Subcutaneous abdominal adipose tissue (tissue), 5 donors: ENCODE results near the gene B3GNT2.
A peak's percentile ranks its signal among the peaks of the same experiment; 100 is the strongest.
"Not testable (repeated sequence)": the region's sequence is repeated elsewhere in the genome, so short reads cannot be mapped to it uniquely, and the experiment has no call there.

ENCODE experiments used
- H3K27ac ChIP-seq: one replicate; pipeline ENCODE4 v1.7.0; 2013; ENCODE audit warnings: low read depth, mild to moderate bottlenecking, inconsistent platforms, low read length, moderate library complexity
- H3K27me3 ChIP-seq, 5 donors: one replicate each; pipeline ENCODE4 v1.7.0; 2013; ENCODE audit warnings: low read length in 5 of 5, inconsistent platforms in 1 of 5; ENCODE audit not compliant: control insufficient read depth in 5 of 5, insufficient read depth in 4 of 5
- H3K36me3 ChIP-seq, 5 donors: one replicate each; pipeline ENCODE4 v1.7.0; 2013; ENCODE audit warnings: low read length in 5 of 5; ENCODE audit not compliant: control insufficient read depth in 5 of 5, insufficient read depth in 5 of 5
- H3K4me1 ChIP-seq, 5 donors: one replicate each; pipeline ENCODE4 v1.7.0; 2013; ENCODE audit warnings: low read length in 5 of 5, mild to moderate bottlenecking in 3 of 5, moderate library complexity in 1 of 5; ENCODE audit not compliant: control insufficient read depth in 5 of 5, insufficient read depth in 5 of 5
- H3K4me3 ChIP-seq, 5 donors: one replicate each; pipeline ENCODE4 v1.7.0; 2013; ENCODE audit warnings: low read length in 5 of 5, low read depth in 1 of 5
- H3K9ac ChIP-seq, 5 donors: one replicate each; pipeline ENCODE4 v1.7.0; 2013; ENCODE audit warnings: low read length in 5 of 5, mild to moderate bottlenecking in 4 of 5, moderate library complexity in 3 of 5
- H3K9me3 ChIP-seq, 5 donors: one replicate each; pipeline ENCODE4 v1.7.0; 2013; ENCODE audit warnings: low read length in 5 of 5; ENCODE audit not compliant: control insufficient read depth in 5 of 5
- donor health status: healthy.
- donor health status: healthy.
- donor health status: healthy.
- donor health status: healthy.
- donor health status: healthy.

B3GNT2 gene

DNA sequence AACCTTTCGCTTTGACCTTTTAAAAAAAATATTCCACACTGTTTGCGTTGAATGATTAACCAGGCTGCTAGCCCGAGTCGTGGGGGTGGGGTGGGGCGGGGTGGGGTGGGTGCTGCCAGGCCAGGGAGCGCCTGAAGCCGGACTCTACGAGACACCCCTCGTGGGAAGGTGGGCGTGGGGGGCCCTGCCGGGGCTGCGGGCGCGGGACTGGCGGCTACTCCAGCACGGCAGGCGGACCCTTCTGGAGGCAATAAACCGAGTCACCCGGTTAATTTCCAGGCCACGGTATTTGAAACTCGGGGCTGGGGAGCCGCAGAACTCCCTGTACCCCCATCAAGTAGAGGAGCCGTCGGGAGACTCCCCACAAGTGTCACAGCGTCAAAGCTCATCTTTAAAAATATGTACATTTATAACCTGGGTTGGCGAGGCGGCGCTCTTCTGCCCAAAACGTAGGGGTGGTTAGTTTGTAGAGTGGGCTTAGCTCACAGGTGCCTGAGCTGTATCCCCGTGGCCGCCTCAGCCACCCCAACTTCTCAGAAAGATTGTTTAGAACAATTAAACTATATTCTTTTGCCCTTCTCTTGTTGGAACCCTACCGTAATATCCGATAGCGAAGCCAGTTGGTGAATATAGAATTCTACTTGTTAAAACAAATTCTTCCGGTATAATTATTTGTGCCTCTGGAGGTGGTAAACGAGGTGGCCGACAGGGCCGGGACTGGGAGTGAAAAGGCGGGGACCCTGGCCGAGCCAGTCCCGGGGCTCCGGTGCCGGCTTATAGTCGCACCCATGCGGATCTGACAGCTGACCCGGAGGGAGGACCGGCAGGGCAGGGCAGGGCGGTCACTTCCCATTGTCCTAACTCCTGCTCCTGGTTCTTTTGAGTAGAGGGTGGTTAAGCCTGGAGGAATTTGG lies 1.4 kb downstream of the B3GNT2 start:
- Histone ChIP-seq H3K9me3 (no peaks in the 10 kb centered on the region), H3K4me1 (peaks cover 0 to 49% (median 46%) of the 10 kb centered on the region in 5 donors), H3K27ac (peak overlapping the region; percentile 54), H3K4me3 (peak overlapping the region; percentile 78 to 94 (median 91)), H3K9ac (peak overlapping the region in 4 of 5 donors; percentile 76 to 97 (median 88)), H3K36me3 (no peaks in the 10 kb centered on the region), H3K27me3 (no peaks in the 10 kb centered on the region)

DNA sequence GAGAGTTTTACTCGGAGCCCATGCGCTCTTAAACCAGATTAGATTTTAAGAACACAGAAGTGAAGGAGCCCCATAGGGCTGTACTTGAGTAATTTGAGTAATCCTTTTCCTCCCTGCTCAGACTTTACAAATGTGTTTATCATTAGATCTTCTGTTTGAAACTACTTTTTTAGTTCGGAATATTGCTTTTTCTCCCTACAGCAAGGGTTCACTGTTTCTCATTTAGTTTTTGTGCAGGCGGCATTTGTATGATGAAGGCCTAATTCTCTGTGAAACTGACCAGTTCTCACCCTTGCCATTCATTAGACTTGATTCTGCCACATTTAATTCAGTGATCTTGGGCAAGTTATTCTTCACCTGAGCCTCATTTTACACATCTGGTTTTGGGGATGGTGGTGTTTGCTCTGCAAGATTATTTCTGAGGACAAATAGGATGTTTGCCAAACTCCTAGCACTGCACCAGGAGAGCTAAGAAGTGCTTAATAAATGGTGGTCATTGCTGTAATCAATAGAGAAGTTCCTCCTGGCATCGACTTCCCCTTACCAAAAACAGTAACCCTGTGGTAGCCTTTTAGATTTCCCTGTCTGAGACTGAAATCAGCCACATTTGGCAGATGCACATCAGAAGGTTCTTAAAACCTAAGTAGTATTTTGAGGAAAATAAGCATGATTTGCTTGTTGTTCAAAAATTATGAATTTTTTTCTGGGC lies 2.2 kb downstream of the B3GNT2 start:
- H3K9ac ChIP-seq, result peak overlapping the region; percentile 12 to 83 (median 76)
- H3K27ac ChIP-seq, result peak overlapping the region; percentile 54
- peaks cover 0 to 55% (median 50%) of the 10 kb centered on the region in 5 donors for H3K4me1 ChIP-seq
- no peaks in the 10 kb centered on the region for H3K9me3 ChIP-seq
- peak overlapping the region; percentile 48 to 94 (median 91) for H3K4me3 ChIP-seq
- no peaks in the 10 kb centered on the region for H3K27me3 ChIP-seq
- no peaks in the 10 kb centered on the region for H3K36me3 ChIP-seq

GRCh38 chr2:62198854-62199253 lies 2.9 kb downstream of the B3GNT2 start:
- not testable (repeated sequence) for H3K4me3 ChIP-seq, H3K27ac ChIP-seq, H3K9ac ChIP-seq, H3K27me3 ChIP-seq, H3K9me3 ChIP-seq, H3K36me3 ChIP-seq
- peaks cover 0 to 55% (median 50%) of the 10 kb centered on the region in 5 donors for H3K4me1 ChIP-seq

- H3K27ac ChIP-seq, result no peak overlapping the region
- no peaks in the 10 kb centered on the region for H3K27me3 ChIP-seq
- H3K9me3 ChIP-seq, result no peaks in the 10 kb centered on the region
- peaks cover 0 to 52% (median 49%) of the 10 kb centered on the region in 5 donors for H3K4me1 ChIP-seq
- no peaks in the 10 kb centered on the region for H3K36me3 ChIP-seq
- no peak overlapping the region for H3K4me3 ChIP-seq
- peak overlapping the region in 1 of 5 donors; percentile 4 for H3K9ac ChIP-seq
These were observed 3.6 kb downstream of the B3GNT2 start for GRCh38 chr2:62199392-62200125.

- no peak overlapping the region for H3K27ac ChIP-seq
- no peaks in the 10 kb centered on the region for H3K9me3 ChIP-seq
- H3K9ac ChIP-seq, result no peak overlapping the region
- no peak overlapping the region for H3K4me3 ChIP-seq
- H3K4me1 ChIP-seq, result peaks cover 0 to 46% (median 41%) of the 10 kb centered on the region in 5 donors
- no peaks in the 10 kb centered on the region for H3K27me3 ChIP-seq
- no peaks in the 10 kb centered on the region for H3K36me3 ChIP-seq
These were observed 4.5 kb downstream of the B3GNT2 start for GRCh38 chr2:62200291-62200841.

- Histone ChIP-seq H3K4me3 (no peak overlapping the region), H3K27ac (no peak overlapping the region), H3K4me1 (peaks cover 0 to 47% (median 41%) of the 10 kb centered on the region in 5 donors)
These were observed 5.0 kb downstream of the B3GNT2 start for GRCh38 chr2:62200868-62201267.

GRCh38 chr2:62201307-62201706 lies 5.4 kb downstream of the B3GNT2 start:
- H3K9ac ChIP-seq, result no peak overlapping the region
- no peak overlapping the region for H3K4me3 ChIP-seq
- H3K4me1 ChIP-seq, result peaks cover 0 to 48% (median 41%) of the 10 kb centered on the region in 5 donors
- no peaks in the 10 kb centered on the region for H3K36me3 ChIP-seq
- H3K27ac ChIP-seq, result no peak overlapping the region
- no peaks in the 10 kb centered on the region for H3K27me3 ChIP-seq
- no peaks in the 10 kb centered on the region for H3K9me3 ChIP-seq

More at GRCh38 chr2:62200868-62201267, 5.0 kb downstream of the B3GNT2 start:
- Histone ChIP-seq H3K9ac (no peak overlapping the region), H3K36me3 (no peaks in the 10 kb centered on the region), H3K27me3 (no peaks in the 10 kb centered on the region), H3K9me3 (no peaks in the 10 kb centered on the region)

DNA sequence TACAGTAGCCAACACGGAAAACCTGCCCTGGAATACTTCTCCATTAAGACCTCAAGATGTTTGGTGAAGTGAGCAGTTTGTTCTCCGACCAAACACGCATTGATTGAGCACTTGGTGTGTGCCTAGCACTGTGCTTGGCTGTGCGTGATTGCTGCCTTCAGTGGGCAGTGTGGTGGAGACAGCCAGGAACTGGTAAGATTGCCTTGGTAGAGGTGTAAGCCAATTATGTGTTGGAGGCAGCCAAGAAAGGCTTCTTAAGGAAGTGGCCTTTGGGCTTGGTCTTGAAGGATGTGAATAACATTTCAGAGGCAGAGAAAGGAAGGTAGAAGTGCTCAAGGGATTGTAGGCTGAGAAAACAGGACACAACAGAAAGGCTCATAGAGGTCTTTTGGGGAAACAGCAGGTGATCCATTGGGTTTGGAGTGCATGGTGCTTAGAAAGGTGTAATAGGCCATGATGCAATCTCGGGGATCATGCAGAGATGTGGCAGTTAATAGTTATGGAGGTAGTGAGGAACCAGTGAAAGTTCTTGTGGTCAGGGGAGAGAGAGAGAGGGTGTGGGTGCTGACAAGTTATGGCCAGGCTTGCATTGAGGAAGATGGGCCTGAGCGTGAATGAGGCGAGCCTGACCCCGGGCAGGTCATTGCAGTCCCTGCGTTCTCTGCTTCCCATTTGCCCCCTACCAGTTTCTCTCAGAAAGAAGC lies 6.3 kb downstream of the B3GNT2 start:
- H3K4me1 ChIP-seq, result peaks cover 0 to 47% (median 39%) of the 10 kb centered on the region in 5 donors
- H3K36me3 ChIP-seq, result peaks cover 0 to 2% (median 0%) of the 10 kb centered on the region in 5 donors
- H3K4me3 ChIP-seq, result no peak overlapping the region
- no peak overlapping the region for H3K27ac ChIP-seq
- H3K9ac ChIP-seq, result no peak overlapping the region
- no peaks in the 10 kb centered on the region for H3K27me3 ChIP-seq
- H3K9me3 ChIP-seq, result no peaks in the 10 kb centered on the region

DNA sequence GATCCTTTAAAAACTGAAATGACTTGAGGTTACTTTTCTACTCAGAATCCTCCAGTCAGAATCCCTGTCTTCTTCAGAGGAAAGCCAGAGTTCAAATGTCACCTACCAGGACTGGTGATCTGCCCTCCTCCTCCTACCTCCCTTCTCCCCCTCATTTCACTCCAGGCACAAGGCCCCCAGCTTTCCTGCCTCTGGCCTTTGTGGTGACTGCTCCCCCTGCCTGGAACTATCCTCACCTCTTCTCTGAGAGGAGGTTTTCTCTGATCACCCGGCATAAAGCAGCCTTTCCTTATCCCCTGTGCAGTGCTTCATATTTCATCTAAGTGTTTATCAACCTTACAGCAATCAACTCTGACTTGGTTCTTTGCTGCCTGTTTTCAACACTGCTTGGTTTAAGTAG lies 6.8 kb downstream of the B3GNT2 start:
- Histone ChIP-seq H3K27ac (no peak overlapping the region), H3K4me1 (peaks cover 0 to 42% (median 34%) of the 10 kb centered on the region in 5 donors), H3K9ac (no peak overlapping the region), H3K4me3 (no peak overlapping the region), H3K36me3 (peaks cover 0 to 2% (median 0%) of the 10 kb centered on the region in 5 donors), H3K9me3 (no peaks in the 10 kb centered on the region), H3K27me3 (no peaks in the 10 kb centered on the region)
